HT1080 (cell line): ENCODE data around the gene KYNU. TPM values are rescaled to one million over a fixed set of nuclear protein-coding genes. Genes with fewer than 3 reads are reported as not detected.
"Not testable (repeated sequence)": the region's sequence is repeated elsewhere in the genome, so short reads cannot be mapped to it uniquely, and the experiment has no call there.

Source experiments
- DNase-seq: peaks from one replicate; pipeline ENCODE4 v3.0.0-alpha.2; 2015; ENCODE audit warnings: low read depth
- polyA plus RNA-seq, 2 experiments: library from polyadenylated mRNA; depleted of rRNA; stranded (reverse); fragments of >200 nt; gene quantifications; 2 replicates each; pipeline ENCODE4 v1.2.3, GENCODE V29; 2015
- total RNA-seq: library from RNA; depleted of rRNA; stranded (reverse); fragments of >200 nt; shearing (Covaris generic); gene quantifications from 2 replicates; pipeline ENCODE4 v1.2.3, GENCODE V29; 2014; rRNA removed

The KYNU gene
- total RNA-seq, result 0.47 and 1.0 TPM in 2 replicates
- polyA plus RNA-seq (2015; cell fraction: cytosol; rRNA removed), result 0.27 and 0.42 TPM in 2 replicates
- 0.31 and 0.78 TPM in 2 replicates for polyA plus RNA-seq (2015; cell fraction: nucleus; rRNA removed)

GRCh38 chr2:142877216-142877838 is at the start of gene KYNU:
Gene KYNU (plus strand): TSS chr2:142877664. CDS start chr2:142885368, 7,704 bp downstream.
- peak; percentile 43 for DNase-seq

- peak; percentile 54 for DNase-seq
These were observed 43.4 kb upstream of the KYNU start for GRCh38 chr2:142834021-142834420.

- DNase-seq, result no peak
These were observed 37.0 kb upstream of the KYNU start for GRCh38 chr2:142840436-142840835.

- no peak for DNase-seq
These were observed 35.7 kb upstream of the KYNU start for GRCh38 chr2:142841788-142842187.

GRCh38 chr2:142842369-142842768 is 35.1 kb upstream of the KYNU start:
- no peak for DNase-seq

- DNase-seq, result no peak
These were observed 33.7 kb upstream of the KYNU start for GRCh38 chr2:142843731-142844130.

GRCh38 chr2:142848023-142848606 is 29.3 kb upstream of the KYNU start:
- DNase-seq, result no peak

GRCh38 chr2:142849820-142850219 is 27.6 kb upstream of the KYNU start:
- DNase-seq, result peak; percentile 24

GRCh38 chr2:142853912-142854311 is 23.6 kb upstream of the KYNU start:
- no peak for DNase-seq

GRCh38 chr2:142857256-142858164 is 20.0 kb upstream of the KYNU start:
- no peak for DNase-seq

- no peak for DNase-seq
These were observed 18.5 kb upstream of the KYNU start for GRCh38 chr2:142858961-142859360.

- no peak for DNase-seq
These were observed 15.2 kb upstream of the KYNU start for GRCh38 chr2:142862299-142862698.

- DNase-seq, result no peak
These were observed 14.6 kb upstream of the KYNU start for GRCh38 chr2:142862847-142863246.

GRCh38 chr2:142863485-142863961 is 13.9 kb upstream of the KYNU start:
- no peak for DNase-seq

- not testable (repeated sequence) for DNase-seq
These were observed 12.9 kb upstream of the KYNU start for GRCh38 chr2:142864605-142865004.

GRCh38 chr2:142865924-142866323 is 11.5 kb upstream of the KYNU start:
- no peak for DNase-seq

GRCh38 chr2:142866426-142866825 is 11.0 kb upstream of the KYNU start:
- DNase-seq, result no peak

- DNase-seq, result no peak
These were observed 10.3 kb upstream of the KYNU start for GRCh38 chr2:142867136-142867535.

- DNase-seq, result no peak
These were observed 9.2 kb upstream of the KYNU start for GRCh38 chr2:142868229-142868762.

GRCh38 chr2:142869065-142869460 is 8.4 kb upstream of the KYNU start:
- not testable (repeated sequence) for DNase-seq

- DNase-seq, result no peak
These were observed 7.9 kb upstream of the KYNU start for GRCh38 chr2:142869461-142870106.
